Stimulated activated CD4-positive, alpha-beta T cell treated with anti-CD3 and anti-CD28 coated beads, Interleukin-1b, Interleukin-23, amount 100 ng/mL, for 4 hours (primary cell): ENCODE results near the gene GGACT.
"Not testable (repeated sequence)": the region's sequence is repeated elsewhere in the genome, so short reads cannot be mapped to it uniquely, and the experiment has no call there.

ENCODE experiments used
- DNase-seq, 2 donors: peaks; one replicate each; pipeline ENCODE4 v3.0.0-alpha.2; 2020; ENCODE audit warnings: low read depth in 2 of 2

Gene GGACT

DNA sequence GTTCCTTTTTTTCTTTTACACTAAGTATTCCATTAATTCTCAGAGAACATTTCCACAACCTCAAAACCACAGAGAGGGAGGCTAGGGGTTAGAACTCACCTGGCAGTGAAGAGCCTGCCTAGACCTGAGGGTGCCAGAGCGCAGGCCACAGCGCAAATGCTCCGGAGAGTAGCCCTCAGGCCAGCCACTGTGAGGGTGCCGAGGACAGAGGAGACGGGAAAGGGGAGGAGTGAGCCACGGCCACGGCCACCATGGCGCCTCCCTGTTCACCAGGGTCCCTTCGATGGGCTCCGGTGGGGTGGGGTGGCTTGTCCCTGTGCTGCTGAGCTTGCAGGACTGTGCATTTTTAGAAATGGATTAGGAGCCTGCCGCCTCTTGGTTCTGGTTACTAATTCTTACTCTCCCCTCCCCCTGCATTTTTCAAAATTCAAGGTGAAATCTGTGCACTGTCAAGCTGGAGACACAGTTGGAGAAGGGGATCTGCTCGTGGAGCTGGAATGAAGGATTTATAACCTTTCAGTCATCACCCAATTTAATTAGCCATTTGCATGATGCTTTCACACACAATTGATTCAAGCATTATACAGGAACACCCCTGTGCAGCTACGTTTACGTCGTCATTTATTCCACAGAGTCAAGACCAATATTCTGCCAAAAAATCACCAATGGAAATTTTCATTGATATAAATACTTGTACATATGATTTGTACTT lies 58.8 kb downstream of the GGACT start:
- DNase-seq: no peak

DNA sequence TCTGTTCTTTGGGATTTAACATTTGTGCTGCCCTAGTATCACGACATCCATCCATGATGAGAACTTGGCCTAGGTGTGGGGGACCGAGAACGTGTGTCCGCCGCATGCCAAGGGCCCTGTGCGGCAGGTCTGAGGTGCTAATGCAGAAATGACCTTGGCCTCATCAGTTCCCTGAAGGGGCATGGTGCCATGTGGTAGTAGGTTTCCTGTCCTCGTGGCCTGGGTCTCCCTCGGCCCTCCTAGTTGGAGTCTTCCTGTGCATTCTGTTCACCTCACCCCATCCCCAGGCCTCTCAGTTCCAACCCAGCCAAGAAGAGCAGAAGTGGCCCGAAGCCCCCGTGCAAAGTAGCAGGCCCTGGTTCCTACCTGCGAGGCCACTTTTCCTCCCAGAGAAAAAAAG lies 59.8 kb downstream of the GGACT start:
- no peak for DNase-seq

DNA sequence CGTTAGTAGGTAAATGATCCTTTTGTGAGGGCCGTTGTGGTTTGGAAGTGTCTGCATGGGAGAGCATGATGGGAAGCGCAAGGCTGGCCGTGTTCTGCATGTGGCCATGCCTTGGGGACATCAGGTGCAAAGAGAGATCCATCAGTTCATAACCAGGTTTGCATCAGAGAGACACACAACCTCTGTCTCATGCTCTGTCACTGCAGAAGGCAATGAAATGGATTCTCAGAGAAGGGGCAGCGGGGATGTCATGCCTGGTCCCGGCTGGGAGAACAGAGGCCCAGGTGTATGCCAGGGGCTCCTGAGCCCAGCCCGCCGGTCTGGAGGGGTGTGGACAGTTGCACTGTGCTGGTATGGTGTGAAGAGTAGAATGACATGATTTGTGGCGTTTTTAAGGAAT lies 60.2 kb downstream of the GGACT start:
- DNase-seq: no peak

DNA sequence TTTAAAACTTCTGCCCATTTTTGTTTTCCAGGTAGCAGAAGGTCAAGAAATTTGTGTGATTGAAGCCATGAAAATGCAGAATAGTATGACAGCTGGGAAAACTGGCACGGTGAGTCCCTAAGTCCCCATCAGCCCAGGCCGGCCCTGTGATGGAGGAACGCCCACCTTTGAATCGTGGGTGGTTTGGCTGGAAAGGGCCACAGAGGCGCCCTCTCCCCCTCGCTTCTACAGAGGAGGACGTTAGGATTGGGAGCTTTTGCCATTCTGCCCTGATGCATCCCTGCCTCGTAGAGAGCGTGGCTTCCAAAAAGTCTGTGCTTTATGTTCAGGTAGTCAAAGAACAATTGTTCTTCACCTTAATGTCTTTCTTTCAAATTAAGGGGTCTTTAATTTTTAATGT lies 60.9 kb downstream of the GGACT start:
- DNase-seq: no peak

- no peak for DNase-seq
These were observed 62.1 kb downstream of the GGACT start for GRCh38 chr13:100526318-100527000.

DNA sequence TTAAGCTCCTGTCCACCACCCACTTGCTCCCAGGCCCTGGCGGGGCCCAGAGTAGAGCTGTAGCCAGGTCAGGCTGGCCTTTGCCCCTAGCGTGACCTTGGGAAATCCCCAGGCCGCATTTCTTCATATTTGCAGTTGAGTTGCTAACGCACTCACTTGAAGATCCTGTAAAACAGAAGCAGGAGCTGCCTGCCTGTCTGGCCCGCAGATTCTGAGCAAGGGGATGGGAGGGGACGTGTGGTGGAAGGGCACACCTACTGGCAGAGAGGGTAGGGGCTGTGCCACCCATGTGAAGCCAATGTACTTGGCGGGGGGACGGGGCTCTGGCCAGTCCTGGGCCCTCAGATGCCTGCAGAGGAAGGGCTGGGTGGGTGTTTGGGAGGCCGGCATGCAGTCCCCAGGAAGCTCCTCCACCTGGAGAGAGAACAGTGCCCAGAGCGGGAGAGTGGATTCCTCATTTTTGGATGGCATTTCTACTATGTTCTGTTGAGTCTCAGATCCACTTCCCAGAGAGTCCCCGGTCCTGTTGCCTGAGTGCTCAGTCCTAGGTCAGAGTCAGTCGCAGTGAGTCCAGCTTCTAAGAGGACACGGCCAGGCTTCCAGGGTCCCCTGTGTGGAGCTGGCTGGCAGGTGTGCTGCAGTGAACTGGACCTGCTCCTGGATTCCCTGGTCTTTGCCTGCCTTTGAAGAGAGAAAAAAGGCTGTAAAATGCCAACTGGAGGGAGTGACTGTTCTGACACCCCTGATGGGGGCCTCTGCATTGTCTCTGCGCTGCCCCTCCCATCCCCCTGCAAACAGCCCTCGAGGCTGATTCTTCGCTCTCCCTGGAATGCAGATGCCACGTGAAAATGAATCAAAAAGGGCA lies 62.9 kb downstream of the GGACT start:
- no peak for DNase-seq

GRCh38 chr13:100524688-100525087 lies 63.9 kb downstream of the GGACT start:
- not testable (repeated sequence) for DNase-seq

DNA sequence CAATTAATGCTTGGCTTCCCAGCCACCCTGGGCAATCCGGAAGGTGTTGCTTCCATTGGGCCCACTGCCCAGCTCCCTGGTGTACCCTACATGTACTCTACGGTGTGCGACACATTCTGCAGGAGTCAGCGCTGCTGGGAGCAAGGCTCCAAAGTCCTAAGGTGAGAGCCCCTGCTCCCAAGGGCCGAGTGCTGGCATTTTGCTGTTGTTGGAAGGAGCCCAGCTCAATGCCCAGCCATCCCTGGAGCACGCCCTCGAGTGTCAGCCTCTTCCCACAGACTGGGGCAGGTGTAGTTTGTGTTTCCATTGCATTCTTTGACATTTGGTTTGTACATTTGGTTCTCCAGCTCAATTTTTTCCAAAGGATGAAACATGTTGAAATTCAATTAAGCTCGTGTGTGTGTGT lies 64.6 kb downstream of the GGACT start:
- DNase-seq: no peak

DNA sequence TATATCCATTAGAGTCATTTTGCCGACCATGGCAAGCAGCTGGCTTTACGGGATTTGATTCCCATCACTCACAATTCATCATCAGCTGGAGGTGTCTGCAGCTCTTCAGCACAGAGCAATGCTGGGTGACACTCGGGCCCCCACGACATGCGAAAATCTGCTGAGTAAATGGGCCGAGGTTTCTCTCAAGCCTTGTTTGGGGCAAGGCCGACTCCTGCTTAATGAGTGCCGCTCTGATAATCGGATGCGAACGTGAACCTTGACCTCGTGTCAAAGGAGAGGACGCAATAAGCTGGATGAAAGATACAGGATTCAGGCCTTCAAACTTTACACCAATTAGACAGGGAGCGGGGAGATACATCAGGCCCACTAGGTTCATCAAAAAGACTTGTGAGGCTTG lies 65.2 kb downstream of the GGACT start:
- DNase-seq: no peak

- no peak for DNase-seq
These were observed 65.8 kb downstream of the GGACT start for GRCh38 chr13:100522618-100523309.

- no peak for DNase-seq
These were observed 66.6 kb downstream of the GGACT start for GRCh38 chr13:100521851-100522617.

- DNase-seq: no peak
These were observed 67.4 kb downstream of the GGACT start for GRCh38 chr13:100520936-100521850.

- no peak for DNase-seq
These were observed 69.0 kb downstream of the GGACT start for GRCh38 chr13:100519626-100520025.

DNA sequence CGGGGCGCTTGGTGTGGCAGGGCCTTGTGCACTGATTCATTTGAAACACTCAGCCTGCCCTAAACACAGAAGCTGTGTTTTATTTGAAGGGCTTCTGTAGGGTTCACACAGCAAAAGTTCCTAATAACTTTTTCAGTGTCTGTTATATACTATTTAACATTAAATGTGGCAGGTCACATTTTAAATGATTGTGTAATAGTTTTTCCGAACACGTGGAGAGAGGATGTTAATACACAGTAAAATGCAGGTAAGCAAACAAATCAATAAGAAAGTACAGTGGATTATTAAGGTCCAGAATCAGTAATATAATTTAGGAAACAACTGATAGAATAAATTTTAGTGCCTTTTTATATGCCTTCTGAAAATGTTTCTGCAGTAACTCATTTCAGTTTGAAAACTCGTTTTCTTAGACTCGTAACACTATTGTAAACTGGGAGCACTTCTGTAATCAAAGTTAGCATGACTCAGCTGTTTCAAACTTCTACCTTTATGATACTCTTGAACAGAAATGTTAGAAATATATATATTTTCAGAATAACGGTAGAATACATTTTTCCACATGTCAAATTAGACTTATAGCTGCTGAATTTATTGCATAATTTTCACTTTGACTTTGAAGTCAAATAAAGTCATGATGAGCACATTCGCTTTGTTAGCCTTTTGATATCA lies 70.1 kb downstream of the GGACT start:
- DNase-seq: no peak

- DNase-seq: no peak
These were observed 70.9 kb downstream of the GGACT start for GRCh38 chr13:100517728-100518127.

DNA sequence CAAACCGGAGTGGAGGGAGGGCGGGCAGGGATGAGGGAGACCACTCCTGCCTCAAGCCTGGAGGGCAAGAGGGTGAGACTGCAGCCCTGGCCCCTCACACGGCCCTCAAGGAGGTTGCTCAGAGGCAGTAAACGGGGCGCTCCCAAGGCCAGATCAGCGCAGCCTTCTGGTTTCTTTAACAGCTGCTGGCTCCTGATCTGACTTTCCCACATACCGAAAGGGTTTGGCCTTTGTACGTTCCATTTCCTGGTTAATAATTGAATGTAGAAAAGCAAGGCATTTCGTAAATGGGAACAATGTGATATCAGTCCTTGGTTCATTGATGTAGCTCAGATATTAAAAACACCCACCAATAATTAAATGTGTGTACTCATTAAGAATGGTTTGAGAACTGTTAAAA lies 71.5 kb downstream of the GGACT start:
- no peak for DNase-seq

GRCh38 chr13:100515410-100515800 lies 73.2 kb downstream of the GGACT start:
- DNase-seq: no peak

DNA sequence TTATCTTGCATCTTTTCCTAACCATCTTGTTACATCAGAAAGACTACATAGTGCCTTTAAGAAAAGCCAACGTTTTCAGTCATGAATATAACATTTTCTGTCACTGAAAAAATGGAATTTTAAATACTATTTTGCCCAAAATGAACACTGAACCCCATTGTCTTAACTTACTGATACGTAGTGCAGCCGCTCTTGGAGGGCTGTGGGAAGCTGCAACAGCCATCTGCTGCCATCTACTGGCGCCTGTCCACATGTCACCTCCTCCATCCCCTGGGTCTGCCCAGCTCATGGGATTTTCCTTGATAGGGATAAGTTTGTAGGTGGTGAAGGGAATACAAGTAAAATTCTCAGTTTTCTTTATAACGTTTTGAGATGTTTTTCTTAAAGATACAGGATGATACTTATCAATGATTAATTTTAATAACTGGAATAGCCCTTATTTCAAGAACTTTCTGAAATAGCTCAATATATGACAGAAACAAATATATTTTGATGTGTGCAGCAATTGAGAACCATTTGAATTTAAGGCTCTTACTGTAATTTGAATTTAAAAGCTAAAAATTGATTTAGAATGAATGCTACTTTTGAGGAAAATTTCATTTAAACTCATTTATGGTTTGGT lies 73.7 kb downstream of the GGACT start:
- peak; percentile 67 to 70 for DNase-seq

- no peak for DNase-seq
These were observed 74.5 kb downstream of the GGACT start for GRCh38 chr13:100513987-100514670.
